Measurements from ENCODE around the gene PSMD1.
A peak's percentile ranks its signal among the peaks of the same experiment; 100 is the strongest.
"Not testable (repeated sequence)": the region's sequence is repeated elsewhere in the genome, so short reads cannot be mapped to it uniquely, and the experiment has no call there.

The PSMD1 gene

GRCh38 chr2:231117922-231118613, 61.4 kb downstream of the PSMD1 start:
- no peak for DNase-seq

- no peak for DNase-seq
Observed at GRCh38 chr2:231118614-231118942, 61.9 kb downstream of the PSMD1 start.

GRCh38 chr2:231123362-231123898, 66.8 kb downstream of the PSMD1 start:
- DNase-seq, result no peak

GRCh38 chr2:231124838-231125568, 68.3 kb downstream of the PSMD1 start, which contains the start of gene HTR2B:
Gene HTR2B, minus strand, starts transcription at chr2:231125042. Its CDS starts 1,278 bp downstream, at chr2:231123764.
- no peak for DNase-seq

GRCh38 chr2:231126123-231126522, 69.5 kb downstream of the PSMD1 start:
- DNase-seq, result no peak

GRCh38 chr2:231127480-231127879, 70.8 kb downstream of the PSMD1 start:
- no peak for DNase-seq

- no peak for DNase-seq
Observed at GRCh38 chr2:231127936-231128335, 71.3 kb downstream of the PSMD1 start.

- DNase-seq, result no peak
Observed at GRCh38 chr2:231128541-231128940, 71.9 kb downstream of the PSMD1 start.

- DNase-seq, result no peak
Observed at GRCh38 chr2:231129216-231129615, 72.5 kb downstream of the PSMD1 start.

- DNase-seq, result no peak
Observed at GRCh38 chr2:231130336-231131056, 73.8 kb downstream of the PSMD1 start.

- DNase-seq, result no peak
Observed at GRCh38 chr2:231132129-231132528, 75.5 kb downstream of the PSMD1 start.

GRCh38 chr2:231133365-231134099, 76.9 kb downstream of the PSMD1 start:
- DNase-seq, result no peak

GRCh38 chr2:231134910-231135655, 78.4 kb downstream of the PSMD1 start:
- DNase-seq, result no peak

GRCh38 chr2:231138699-231139098, 82.0 kb downstream of the PSMD1 start:
- DNase-seq, result peak; percentile 87

GRCh38 chr2:231139796-231140195, 83.1 kb downstream of the PSMD1 start:
- DNase-seq, result no peak

GRCh38 chr2:231140808-231141207, 84.1 kb downstream of the PSMD1 start:
- DNase-seq, result not testable (repeated sequence)

- DNase-seq, result no peak
Observed at GRCh38 chr2:231144896-231145295, 88.2 kb downstream of the PSMD1 start.

GRCh38 chr2:231146665-231147064, 90.0 kb downstream of the PSMD1 start:
- DNase-seq, result no peak

- no peak for DNase-seq
Observed at GRCh38 chr2:231152800-231153557, 96.3 kb downstream of the PSMD1 start.

- no peak for DNase-seq
Observed at GRCh38 chr2:231159306-231159705, 102.6 kb downstream of the PSMD1 start.

- DNase-seq, result no peak
Observed at GRCh38 chr2:231160701-231161100, 104.0 kb downstream of the PSMD1 start.

Data from NCI-H2029 treated with DMSO at 0.1 percent for 48 hours (cell line).